ENCODE data around the gene ACKR2. TPM values are rescaled to one million over a fixed set of nuclear protein-coding genes. Genes with fewer than 3 reads are reported as not detected.

ACKR2 gene
- total and polyA plus RNA-seq, 2 donors (not counting 3 experiments of a cell fraction or from before 2014, with no cell fraction given) = 0.01 TPM; not detected in 1

DNA sequence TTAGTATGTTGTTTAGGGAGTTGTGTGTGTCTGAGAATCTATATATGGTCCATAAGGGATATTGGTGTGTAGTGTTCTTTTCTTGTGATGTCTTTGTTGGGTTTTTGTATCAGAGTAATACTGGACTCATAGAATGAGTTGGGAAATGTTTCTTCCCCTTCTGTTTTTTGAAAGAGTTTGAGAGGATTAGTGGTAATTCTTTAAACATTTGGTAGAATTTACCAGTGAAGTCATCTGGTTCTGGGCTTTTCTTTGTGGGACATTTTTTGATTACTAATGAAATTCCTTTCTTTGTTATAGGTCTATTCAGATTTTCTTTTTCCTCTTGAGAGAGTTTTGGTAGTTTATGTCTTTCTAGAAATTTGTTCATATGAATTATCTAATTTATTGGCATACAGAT, 16.9 kb downstream of the ACKR2 start:
- Histone ChIP-seq H3K4me1 (ENCODE audit: control insufficient read depth, extremely low read depth, insufficient read depth, low read length) (no peaks in the 10 kb centered on the region), H3K27me3 (ENCODE audit: control insufficient read depth in 2 of 2, insufficient read depth in 2 of 2, low read length in 2 of 2) (peaks cover 6 to 8% of the 10 kb centered on the region in 2 experiments), H3K79me2 (ENCODE audit: control insufficient read depth, insufficient read depth, low read length) (no peaks in the 10 kb centered on the region), H3K4me2 (ENCODE audit: insufficient read depth, low read length) (no peak overlapping the region), H3K36me3 (ENCODE audit: control insufficient read depth in 2 of 2, extremely low read depth in 1 of 2, insufficient read depth in 2 of 2, low read length in 2 of 2) (no peaks in the 10 kb centered on the region), H4K20me1 (replicated peaks; ENCODE audit: control insufficient read depth, extremely low read depth, insufficient read depth, low read length) (no peaks in the 10 kb centered on the region), H3K9me3 (replicated peaks; ENCODE audit: control insufficient read depth, insufficient read depth, low read length) (no peaks in the 10 kb centered on the region), H2AFZ (ENCODE audit: low read depth, low read length) (no peak overlapping the region), H3K9me1 (replicated peaks; ENCODE audit: control insufficient read depth, extremely low read depth, insufficient read depth, low read length) (no peaks in the 10 kb centered on the region), H3K27ac (ENCODE audit: insufficient read depth, low read depth, low read length) (no peak overlapping the region), H3K9ac (replicated peaks; ENCODE audit: extremely low read depth, insufficient read depth, low read length) (no peak overlapping the region), H3K4me3 (replicated peaks in 1 of 3; ENCODE audit: insufficient read depth in 1 of 3, low read depth in 1 of 3, low read length in 3 of 3) (no peak overlapping the region)
- POLR2A ChIA-PET = no interaction called here
- intact Hi-C loops (cut with micrococcal nuclease) (no loop called here), dilution Hi-C loops (cut with MboI; ENCODE audit: extremely low pct_ligation_motif_present, low sequenced_read_pairs) (no loop called here)
- no TSS peak for BruUV-seq (replicated peaks)
- CTCF ChIA-PET = no interaction called here
- TF ChIP-seq POLR2AphosphoS5 (IDR thresholded peaks at IDR 0.05; ENCODE audit: insufficient read depth, low read depth, low read length) (no peak), MYC (IDR thresholded peaks at IDR 0.05; ENCODE audit: low read depth, low read length) (no peak), JUN (IDR thresholded peaks at IDR 0.05; ENCODE audit: borderline replicate concordance, insufficient read depth, insufficient read length, low read depth) (no peak), FOS (IDR thresholded peaks at IDR 0.05; ENCODE audit: borderline replicate concordance, insufficient read depth, low read length) (no peak)
- TF ChIP-seq, protein P1, sequence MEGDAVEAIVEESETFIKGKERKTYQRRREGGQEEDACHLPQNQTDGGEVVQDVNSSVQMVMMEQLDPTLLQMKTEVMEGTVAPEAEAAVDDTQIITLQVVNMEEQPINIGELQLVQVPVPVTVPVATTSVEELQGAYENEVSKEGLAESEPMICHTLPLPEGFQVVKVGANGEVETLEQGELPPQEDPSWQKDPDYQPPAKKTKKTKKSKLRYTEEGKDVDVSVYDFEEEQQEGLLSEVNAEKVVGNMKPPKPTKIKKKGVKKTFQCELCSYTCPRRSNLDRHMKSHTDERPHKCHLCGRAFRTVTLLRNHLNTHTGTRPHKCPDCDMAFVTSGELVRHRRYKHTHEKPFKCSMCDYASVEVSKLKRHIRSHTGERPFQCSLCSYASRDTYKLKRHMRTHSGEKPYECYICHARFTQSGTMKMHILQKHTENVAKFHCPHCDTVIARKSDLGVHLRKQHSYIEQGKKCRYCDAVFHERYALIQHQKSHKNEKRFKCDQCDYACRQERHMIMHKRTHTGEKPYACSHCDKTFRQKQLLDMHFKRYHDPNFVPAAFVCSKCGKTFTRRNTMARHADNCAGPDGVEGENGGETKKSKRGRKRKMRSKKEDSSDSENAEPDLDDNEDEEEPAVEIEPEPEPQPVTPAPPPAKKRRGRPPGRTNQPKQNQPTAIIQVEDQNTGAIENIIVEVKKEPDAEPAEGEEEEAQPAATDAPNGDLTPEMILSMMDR (IDR thresholded peaks at IDR 0.05; ENCODE audit: extremely low read depth in 1 of 2, insufficient read depth in 1 of 2, low read depth in 1 of 2, low read length in 2 of 2) = no peak
- DNase-seq (ENCODE audit: low read depth, low spot score) (no peak), FAIRE-seq (no peak)

DNA sequence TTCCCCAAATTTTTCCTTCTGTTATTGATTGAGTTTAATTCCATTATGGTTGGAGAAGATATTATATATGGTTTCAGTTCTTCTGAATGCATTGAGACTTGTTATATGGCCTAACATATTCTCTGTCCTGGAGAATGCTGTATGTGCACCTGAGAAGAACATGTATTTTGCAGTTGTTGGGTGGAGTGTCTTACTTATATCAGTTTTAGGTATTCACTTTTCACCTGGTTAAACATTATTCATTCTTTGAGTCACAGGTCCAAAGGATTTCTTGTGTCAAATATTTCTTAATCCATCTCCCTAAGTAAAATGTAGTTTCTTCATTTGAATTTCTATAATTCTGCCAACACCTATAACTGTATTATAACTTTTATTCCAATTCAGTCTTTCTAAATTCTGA, 17.8 kb downstream of the ACKR2 start:
- BruUV-seq (replicated peaks) = no TSS peak
- peaks cover 6 to 8% of the 10 kb centered on the region in 2 experiments for H3K27me3 ChIP-seq (ENCODE audit: control insufficient read depth in 2 of 2, insufficient read depth in 2 of 2, low read length in 2 of 2)
- no peaks in the 10 kb centered on the region for H3K9me1 ChIP-seq (replicated peaks; ENCODE audit: control insufficient read depth, extremely low read depth, insufficient read depth, low read length)
- H2AFZ ChIP-seq (ENCODE audit: low read depth, low read length) = no peak overlapping the region
- no peak for FAIRE-seq
- dilution Hi-C loops (cut with MboI; ENCODE audit: extremely low pct_ligation_motif_present, low sequenced_read_pairs) (no loop called here), intact Hi-C loops (cut with micrococcal nuclease) (no loop called here)
- no peaks in the 10 kb centered on the region for H4K20me1 ChIP-seq (replicated peaks; ENCODE audit: control insufficient read depth, extremely low read depth, insufficient read depth, low read length)
- H3K4me2 ChIP-seq (ENCODE audit: insufficient read depth, low read length) = no peak overlapping the region
- H3K4me1 ChIP-seq (ENCODE audit: control insufficient read depth, extremely low read depth, insufficient read depth, low read length) = no peaks in the 10 kb centered on the region
- no peaks in the 10 kb centered on the region for H3K36me3 ChIP-seq (ENCODE audit: control insufficient read depth in 2 of 2, extremely low read depth in 1 of 2, insufficient read depth in 2 of 2, low read length in 2 of 2)
- H3K79me2 ChIP-seq (ENCODE audit: control insufficient read depth, insufficient read depth, low read length) = no peaks in the 10 kb centered on the region
- no peak for TF ChIP-seq EZH2 (IDR thresholded peaks at IDR 0.05; ENCODE audit: borderline replicate concordance, low read depth, low read length, severe bottlenecking)
- TF ChIP-seq JUN (IDR thresholded peaks at IDR 0.05; ENCODE audit: borderline replicate concordance, insufficient read depth, insufficient read length, low read depth) = no peak
- no peak for TF ChIP-seq POLR2AphosphoS5 (IDR thresholded peaks at IDR 0.05; ENCODE audit: insufficient read depth, low read depth, low read length)
- TF ChIP-seq, protein P1 (IDR thresholded peaks at IDR 0.05; ENCODE audit: extremely low read depth in 1 of 2, insufficient read depth in 1 of 2, low read depth in 1 of 2, low read length in 2 of 2) = no peak
- no peak for TF ChIP-seq POLR2A (IDR thresholded peaks at IDR 0.05; ENCODE audit: low read depth, low read length)
- TF ChIP-seq FOS (IDR thresholded peaks at IDR 0.05; ENCODE audit: borderline replicate concordance, insufficient read depth, low read length) = no peak
- TF ChIP-seq GATA2 (IDR thresholded peaks at IDR 0.05; ENCODE audit: insufficient read depth, insufficient read length, low read depth, low read length) = no peak
- no peak for TF ChIP-seq MYC (IDR thresholded peaks at IDR 0.05; ENCODE audit: low read depth, low read length)
- TF ChIP-seq, protein P2, sequence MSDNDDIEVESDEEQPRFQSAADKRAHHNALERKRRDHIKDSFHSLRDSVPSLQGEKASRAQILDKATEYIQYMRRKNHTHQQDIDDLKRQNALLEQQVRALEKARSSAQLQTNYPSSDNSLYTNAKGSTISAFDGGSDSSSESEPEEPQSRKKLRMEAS (IDR thresholded peaks at IDR 0.05; ENCODE audit: insufficient read depth, insufficient read length) = no peak
- H3K9ac ChIP-seq (replicated peaks; ENCODE audit: extremely low read depth, insufficient read depth, low read length) = no peak overlapping the region
- H3K9me3 ChIP-seq (replicated peaks; ENCODE audit: control insufficient read depth, insufficient read depth, low read length) = no peaks in the 10 kb centered on the region
- H3K27ac ChIP-seq (ENCODE audit: insufficient read depth, low read depth, low read length) = no peak overlapping the region
- no peak for DNase-seq (ENCODE audit: low read depth, low spot score)
- ChIA-PET POLR2A (no interaction called here), CTCF (no interaction called here)
- no peak overlapping the region for H3K4me3 ChIP-seq (replicated peaks in 1 of 3; ENCODE audit: insufficient read depth in 1 of 3, low read depth in 1 of 3, low read length in 3 of 3)

Data from endothelial cell of umbilical vein (primary cell).